ENCODE measurements around the gene KRTAP6-1.

The KRTAP6-1 gene

DNA sequence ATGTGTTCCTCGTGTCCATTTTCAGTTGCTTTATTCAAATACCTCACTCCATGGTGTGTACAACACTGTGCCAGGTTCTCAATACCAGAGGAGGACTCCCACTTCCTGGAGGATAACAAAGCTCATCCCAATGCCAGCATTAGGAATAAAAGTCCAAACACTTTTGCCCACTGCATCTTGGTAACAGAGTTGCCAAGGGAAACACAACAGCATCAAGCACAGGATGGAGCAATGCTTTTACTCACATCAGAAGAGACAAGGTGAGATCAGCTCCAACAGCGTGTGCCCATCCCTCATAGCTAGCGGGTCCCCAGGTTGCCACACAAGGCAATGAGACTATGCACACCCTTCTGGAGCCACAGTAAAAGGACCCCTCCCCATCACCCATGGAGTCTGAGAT lies 9.6 kb upstream of the KRTAP6-1 start:
- Histone ChIP-seq H3K27ac (no peak overlapping the region), H3K4me1 (peaks cover 0 to 13% (median 0%) of the 10 kb centered on the region in 10 experiments; a peak in 4 of 20 replicates), H3K9ac (no peak overlapping the region), H3K27me3 (no peaks in the 10 kb centered on the region), H3K36me3 (no peaks in the 10 kb centered on the region), H3K4me2 (no peak overlapping the region), H4K20me1 (no peaks in the 10 kb centered on the region), H3K9me3 (replicated peaks in 1 of 11) (peaks cover 7 to 15% (median 9%) of the 10 kb centered on the region in 11 experiments; a peak in 15 of 22 replicates), H3K4me3 (no peak overlapping the region)
- TF ChIP-seq Cebpa-rat (IDR thresholded peaks at IDR 0.05): no peak

DNA sequence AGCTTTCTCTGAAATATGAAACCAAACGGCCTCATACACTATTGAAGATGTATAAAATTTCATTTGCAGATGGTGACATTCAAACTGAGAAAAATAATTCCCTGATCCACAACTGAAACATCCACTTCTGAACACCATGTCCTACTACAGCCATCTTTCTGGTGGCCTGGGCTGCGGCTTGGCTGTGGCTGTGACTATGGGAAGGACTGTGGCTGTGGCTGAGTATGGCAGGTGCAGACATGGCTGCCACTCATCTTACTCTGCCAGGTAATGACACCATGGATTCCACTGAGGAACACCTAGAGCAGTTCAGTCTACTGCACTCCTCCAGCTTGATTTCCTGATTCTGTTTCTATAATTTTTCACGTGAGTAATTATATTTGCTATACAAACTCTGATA lies 6.8 kb upstream of the KRTAP6-1 start, which contains the start of gene KRTAP20-4:
Gene KRTAP20-4, plus strand, starts transcription at position 106 of the 400 bp plus-strand sequence.
- Histone ChIP-seq H3K27ac (no peak within 1 kb of the TSS), H3K27me3 (no peaks in the 10 kb centered on the region), H3K9ac (no peak within 1 kb of the TSS), H4K20me1 (no peaks in the 10 kb centered on the region), H3K4me1 (peaks cover 0 to 13% (median 0%) of the 10 kb centered on the region in 10 experiments; a peak in 4 of 20 replicates), H3K4me2 (peak within 1 kb of the TSS in 2 of 11 experiments; percentile 33 to 35; a peak in 3 of 22 replicates), H3K36me3 (no peaks in the 10 kb centered on the region), H3K4me3 (no peak within 1 kb of the TSS), H3K9me3 (replicated peaks in 1 of 11) (peaks cover 7 to 14% (median 8%) of the 10 kb centered on the region in 11 experiments; a peak in 15 of 22 replicates)
- no peak for TF ChIP-seq Cebpa-rat (IDR thresholded peaks at IDR 0.05)

DNA sequence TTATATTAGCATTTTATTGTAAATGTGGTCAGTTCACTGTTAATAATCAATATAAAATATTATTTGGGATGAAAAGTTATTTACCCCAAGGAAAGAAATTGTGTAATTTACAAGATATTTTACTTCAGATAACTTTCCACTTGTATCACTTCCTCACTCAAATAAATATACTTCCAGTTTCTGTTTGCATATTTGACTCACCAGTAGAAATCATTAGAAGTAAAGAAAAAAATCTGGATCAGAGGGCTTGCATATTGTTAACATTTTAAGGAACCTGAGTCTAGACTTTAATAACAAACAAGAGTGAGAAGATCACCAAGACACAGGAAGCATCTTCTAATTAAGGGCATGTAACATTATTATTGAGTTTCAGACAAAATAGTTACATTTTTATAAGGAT lies 6.3 kb upstream of the KRTAP6-1 start:
- Histone ChIP-seq H3K4me3 (no peak overlapping the region), H3K36me3 (no peaks in the 10 kb centered on the region), H3K27ac (no peak overlapping the region), H3K4me2 (peak overlapping the region in 2 of 11 experiments; percentile 14 to 33; a peak in 1 of 22 replicates), H3K9ac (no peak overlapping the region), H3K4me1 (peaks cover 0 to 13% (median 0%) of the 10 kb centered on the region in 10 experiments; a peak in 4 of 20 replicates), H4K20me1 (no peaks in the 10 kb centered on the region), H3K9me3 (replicated peaks in 1 of 11) (peaks cover 3 to 10% (median 3%) of the 10 kb centered on the region in 11 experiments; a peak in 14 of 22 replicates), H3K27me3 (no peaks in the 10 kb centered on the region)
- no peak for TF ChIP-seq Cebpa-rat (IDR thresholded peaks at IDR 0.05)

DNA sequence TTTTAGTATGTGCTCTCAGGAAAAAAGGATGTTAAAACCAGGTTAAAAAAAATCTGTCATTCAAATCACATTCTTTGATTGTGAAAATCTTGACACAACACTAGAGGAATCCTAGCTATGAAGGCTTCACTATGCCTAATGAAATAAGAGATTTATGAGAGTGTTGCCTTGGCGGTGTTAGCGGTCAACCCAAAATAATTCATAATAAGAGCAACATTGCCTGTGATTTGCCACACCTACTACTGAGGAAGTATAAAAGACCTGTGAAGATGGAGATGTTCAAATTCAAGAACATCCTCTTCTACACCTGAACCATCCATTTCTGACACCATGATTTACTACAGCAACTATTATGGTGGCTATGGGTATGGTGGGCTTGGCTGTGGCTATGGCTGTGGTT lies 2.4 kb upstream of the KRTAP6-1 start, which contains the start of gene KRTAP20-1:
Gene KRTAP20-1, plus strand, starts transcription at position 301 of the 400 bp plus-strand sequence. Its CDS starts 30 bp downstream, at position 331.
- Histone ChIP-seq H4K20me1 (no peaks in the 10 kb centered on the region), H3K4me2 (no peak within 1 kb of the TSS)
- TF ChIP-seq Cebpa-rat (IDR thresholded peaks at IDR 0.05): no peak

DNA sequence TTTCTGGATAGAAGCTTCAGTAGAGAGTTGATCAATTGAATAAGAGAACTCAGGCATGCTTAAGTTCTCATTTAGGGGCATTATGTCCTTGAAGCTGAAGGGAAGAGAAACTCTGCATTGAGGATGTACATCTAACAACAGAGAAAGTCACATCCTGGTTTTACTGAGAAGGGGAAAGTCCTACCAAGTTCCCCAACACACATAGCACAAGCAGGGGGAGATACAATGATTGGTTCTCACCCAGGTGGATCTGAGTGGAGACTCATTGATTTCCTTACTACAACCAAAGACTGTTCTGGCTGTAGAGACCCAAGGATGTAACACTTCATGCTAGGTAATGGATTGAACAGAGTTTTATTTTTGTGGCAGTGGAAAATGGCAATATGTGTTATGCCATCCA lies 1.5 kb upstream of the KRTAP6-1 start:
- no peak overlapping the region for H3K9ac ChIP-seq
- peaks cover 0 to 7% (median 0%) of the 10 kb centered on the region in 10 experiments; a peak in 4 of 20 replicates for H3K4me1 ChIP-seq
- H3K4me3 ChIP-seq: no peak overlapping the region
- H4K20me1 ChIP-seq: no peaks in the 10 kb centered on the region
- no peaks in the 10 kb centered on the region for H3K27me3 ChIP-seq
- H3K27ac ChIP-seq: no peak overlapping the region
- H3K9me3 ChIP-seq (replicated peaks in 1 of 11): no peaks in the 10 kb centered on the region
- H3K4me2 ChIP-seq: no peak overlapping the region
- no peaks in the 10 kb centered on the region for H3K36me3 ChIP-seq
- no peak for TF ChIP-seq Cebpa-rat (IDR thresholded peaks at IDR 0.05)

More for the DNA sequence above, 2.4 kb upstream of the KRTAP6-1 start, which contains the start of gene KRTAP20-1:
- H3K4me3 ChIP-seq: no peak within 1 kb of the TSS
- peaks cover 0 to 13% (median 0%) of the 10 kb centered on the region in 10 experiments; a peak in 4 of 20 replicates for H3K4me1 ChIP-seq
- H3K9me3 ChIP-seq (replicated peaks in 1 of 11): no peaks in the 10 kb centered on the region
- H3K27me3 ChIP-seq: no peaks in the 10 kb centered on the region
- H3K27ac ChIP-seq: no peak within 1 kb of the TSS
- no peaks in the 10 kb centered on the region for H3K36me3 ChIP-seq
- H3K9ac ChIP-seq: no peak within 1 kb of the TSS

DNA sequence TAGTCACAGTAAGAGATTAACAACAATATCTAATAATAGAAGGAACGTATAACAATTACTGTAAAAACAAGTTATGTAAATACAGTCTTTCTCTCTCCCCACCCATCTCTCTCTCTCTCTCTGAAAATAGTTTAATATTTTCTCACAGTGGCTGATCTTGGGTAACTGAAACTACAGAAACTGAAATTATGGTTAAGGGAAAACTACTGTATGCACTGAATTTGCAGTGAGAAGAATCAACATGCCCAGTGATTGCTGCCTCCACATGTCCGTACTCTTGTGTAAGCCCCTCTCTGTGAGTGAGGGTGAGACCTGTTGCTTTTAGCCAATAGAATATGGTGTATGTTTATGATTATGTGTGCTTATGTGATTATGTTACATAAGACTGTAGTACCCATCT lies 1.6 kb downstream of the KRTAP6-1 start:
- H3K4me3 ChIP-seq: no peak overlapping the region
- H3K36me3 ChIP-seq: no peaks in the 10 kb centered on the region
- no peaks in the 10 kb centered on the region for H4K20me1 ChIP-seq
- H3K27me3 ChIP-seq: no peaks in the 10 kb centered on the region
- no peak overlapping the region for H3K4me2 ChIP-seq
- TF ChIP-seq Cebpa-rat (IDR thresholded peaks at IDR 0.05): no peak
- no peak overlapping the region for H3K9ac ChIP-seq
- no peaks in the 10 kb centered on the region for H3K9me3 ChIP-seq (replicated peaks in 1 of 11)
- H3K4me1 ChIP-seq: no peaks in the 10 kb centered on the region
- H3K27ac ChIP-seq: no peak overlapping the region

DNA sequence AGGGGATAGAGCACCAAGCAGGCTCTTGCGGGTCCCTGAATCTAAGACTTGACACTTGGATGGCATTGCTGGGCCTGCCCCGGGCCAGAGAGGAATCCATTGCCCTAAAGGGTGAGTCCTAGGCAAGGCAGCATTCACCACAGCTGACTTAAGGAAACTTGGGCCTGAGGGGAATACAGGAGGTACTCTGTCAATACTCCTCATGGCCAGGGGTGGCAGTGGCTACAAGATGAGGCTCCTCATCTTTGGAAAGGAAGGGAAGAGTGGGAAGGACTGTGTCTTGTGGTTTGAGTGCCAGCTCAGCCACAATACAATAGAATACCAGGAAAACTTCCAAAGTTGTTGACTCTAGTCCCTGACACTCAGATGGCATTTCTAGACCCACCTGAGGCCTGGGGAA lies 7.8 kb downstream of the KRTAP6-1 start:
- Histone ChIP-seq H3K4me1 (no peaks in the 10 kb centered on the region), H3K9ac (no peak overlapping the region), H3K4me3 (no peak overlapping the region), H3K27ac (no peak overlapping the region), H3K9me3 (replicated peaks in 1 of 11) (0 out of 22 replicates have a peak, but pooled peaks cover 0 to 3% (median 0%) of the 10 kb centered on the region in 11 experiments), H3K27me3 (no peaks in the 10 kb centered on the region), H3K4me2 (no peak overlapping the region), H3K36me3 (no peaks in the 10 kb centered on the region), H4K20me1 (no peaks in the 10 kb centered on the region)
- TF ChIP-seq Cebpa-rat (IDR thresholded peaks at IDR 0.05): no peak

DNA sequence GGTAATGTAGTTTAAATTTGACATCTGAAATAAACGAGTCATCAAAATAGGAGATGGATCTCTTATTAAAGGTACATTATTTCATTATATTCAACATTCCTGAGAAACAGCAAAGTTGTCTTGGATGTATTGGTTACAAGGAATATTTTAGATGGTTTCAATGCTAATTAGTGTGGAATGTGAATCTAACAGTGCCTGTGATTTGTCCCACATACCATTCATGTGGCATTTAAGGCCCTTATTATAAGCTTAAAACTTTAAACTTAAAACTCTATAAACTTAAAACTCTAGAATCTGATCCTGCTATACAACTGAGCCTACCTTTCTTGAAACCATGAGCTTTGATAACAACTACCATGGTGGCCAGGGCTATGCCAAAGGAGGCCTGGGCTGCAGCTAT lies 12.9 kb downstream of the KRTAP6-1 start, which contains the start of gene KRTAP22-1:
Gene KRTAP22-1, plus strand, starts transcription at position 301 of the 400 bp plus-strand sequence.
- Histone ChIP-seq H3K36me3 (no peaks in the 10 kb centered on the region), H4K20me1 (no peaks in the 10 kb centered on the region), H3K4me2 (no peak within 1 kb of the TSS), H3K27me3 (no peaks in the 10 kb centered on the region), H3K9ac (no peak within 1 kb of the TSS), H3K9me3 (replicated peaks in 1 of 11) (0 out of 22 replicates have a peak, but pooled peaks cover 0 to 3% (median 0%) of the 10 kb centered on the region in 11 experiments), H3K4me3 (no peak within 1 kb of the TSS), H3K4me1 (no peaks in the 10 kb centered on the region), H3K27ac (no peak within 1 kb of the TSS)
- no peak for TF ChIP-seq Cebpa-rat (IDR thresholded peaks at IDR 0.05)

DNA sequence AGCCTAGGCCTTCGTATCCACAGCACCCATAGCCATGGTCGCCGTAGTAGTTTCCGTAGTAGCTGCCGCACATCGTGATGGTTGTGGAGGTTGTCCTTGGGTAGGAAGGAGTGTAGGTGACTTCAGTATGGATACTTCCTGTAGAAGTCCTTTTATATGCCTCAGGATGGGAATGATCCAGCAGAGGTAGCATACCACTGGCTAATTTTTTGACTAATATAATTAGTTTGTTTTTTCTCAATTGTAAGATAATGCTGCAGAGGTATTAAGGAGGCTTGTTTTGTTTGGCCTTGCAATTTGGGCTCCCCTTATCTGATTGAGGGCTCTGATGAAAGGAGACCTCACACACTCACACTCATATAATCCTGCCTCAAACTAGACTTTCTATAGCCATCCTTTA lies 14.9 kb downstream of the KRTAP6-1 start, which contains the start of gene KRTAP6-2:
Gene KRTAP6-2, minus strand, starts transcription at position 101 of the 400 bp plus-strand sequence. Its CDS starts 28 bp downstream, at position 73.
- Histone ChIP-seq H3K4me3 (no peak within 1 kb of the TSS), H4K20me1 (no peaks in the 10 kb centered on the region), H3K36me3 (no peaks in the 10 kb centered on the region), H3K27me3 (no peaks in the 10 kb centered on the region), H3K4me2 (no peak within 1 kb of the TSS), H3K4me1 (no peaks in the 10 kb centered on the region), H3K9me3 (replicated peaks in 1 of 11) (0 out of 22 replicates have a peak, but pooled peaks cover 0 to 3% (median 0%) of the 10 kb centered on the region in 11 experiments), H3K27ac (no peak within 1 kb of the TSS), H3K9ac (no peak within 1 kb of the TSS)
- TF ChIP-seq Cebpa-rat (IDR thresholded peaks at IDR 0.05): no peak

DNA sequence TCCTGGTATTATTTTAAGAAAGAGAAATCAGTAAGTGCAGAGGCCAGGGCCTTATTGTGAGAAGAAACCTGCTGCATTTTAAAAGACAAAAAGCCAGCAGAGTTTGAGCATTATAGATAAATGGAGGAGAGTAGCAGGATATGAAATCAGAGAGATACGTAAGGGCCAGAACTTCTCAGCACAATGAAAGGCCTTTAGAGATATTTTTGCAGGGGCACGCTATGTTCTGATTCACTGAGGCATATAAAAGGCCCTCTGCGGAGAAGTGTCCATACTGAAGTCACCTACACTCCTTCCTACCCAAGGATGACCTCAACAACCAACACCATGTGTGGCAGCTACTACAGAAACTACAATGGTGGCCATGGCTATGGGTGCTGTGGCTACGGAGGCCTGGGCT lies 21.6 kb downstream of the KRTAP6-1 start, which contains the start of gene KRTAP6-3:
Gene KRTAP6-3, plus strand, starts transcription at position 301 of the 400 bp plus-strand sequence. Its CDS starts 6 bp downstream, at position 307.
- no peak for TF ChIP-seq Cebpa-rat (IDR thresholded peaks at IDR 0.05)
- no peaks in the 10 kb centered on the region for H4K20me1 ChIP-seq

More for the DNA sequence above, 21.6 kb downstream of the KRTAP6-1 start, which contains the start of gene KRTAP6-3:
- Histone ChIP-seq H3K4me2 (no peak within 1 kb of the TSS), H3K9me3 (replicated peaks in 1 of 11) (no peaks in the 10 kb centered on the region), H3K4me3 (no peak within 1 kb of the TSS), H3K36me3 (no peaks in the 10 kb centered on the region), H3K4me1 (no peaks in the 10 kb centered on the region), H3K27ac (no peak within 1 kb of the TSS), H3K9ac (no peak within 1 kb of the TSS), H3K27me3 (no peaks in the 10 kb centered on the region)
